HG03378 (cell line): ENCODE measurements around the gene ZFP28.

Experiments used
- ATAC-seq: cut with Tn5 transposase; IDR thresholded peaks from one replicate; pipeline ENCODE4 v1.9.1; 2021; ENCODE audit warnings: mild to moderate bottlenecking, moderate library complexity; ENCODE audit not compliant: unreplicated experiment

ZFP28 gene

GRCh38 chr19:56595548-56595899, 56.8 kb downstream of the ZFP28 start:
- ATAC-seq = peak; percentile 19

GRCh38 chr19:56596676-56597075, 57.9 kb downstream of the ZFP28 start:
- ATAC-seq = no peak

GRCh38 chr19:56597696-56598095, 58.9 kb downstream of the ZFP28 start:
- no peak for ATAC-seq

- ATAC-seq = no peak
Observed at GRCh38 chr19:56601375-56601774, 62.6 kb downstream of the ZFP28 start.

- ATAC-seq = no peak
Observed at GRCh38 chr19:56603829-56604228, 65.1 kb downstream of the ZFP28 start.
